IPS-15b (cell line): Measurements from ENCODE around the gene ATP6V0B.
A peak's percentile ranks its signal among the peaks of the same experiment; 100 is the strongest.

ENCODE experiments used
- H3K27me3 ChIP-seq: one replicate; pipeline ENCODE4 v1.6.1; 2013; ENCODE audit warnings: low read length; ENCODE audit not compliant: control insufficient read depth, insufficient read depth
- H3K36me3 ChIP-seq: one replicate; pipeline ENCODE4 v1.6.1; 2013; ENCODE audit warnings: low read length; ENCODE audit not compliant: control insufficient read depth, insufficient read depth
- H3K4me1 ChIP-seq: one replicate; pipeline ENCODE4 v1.6.1; 2013; ENCODE audit warnings: mild to moderate bottlenecking, low read length; ENCODE audit not compliant: control insufficient read depth, insufficient read depth
- H3K4me3 ChIP-seq: one replicate; pipeline ENCODE4 v1.5.1; 2013; ENCODE audit warnings: low read depth, low read length
- H3K9ac ChIP-seq: one replicate; pipeline ENCODE4 v1.6.1; 2013; ENCODE audit warnings: low read depth, mild to moderate bottlenecking, low read length
- H3K9me3 ChIP-seq: one replicate; pipeline ENCODE4 v1.6.1; 2013; ENCODE audit warnings: mild to moderate bottlenecking, low read length; ENCODE audit not compliant: control insufficient read depth, insufficient read depth

Gene ATP6V0B

GRCh38 chr1:43947874-43948437, 26.8 kb upstream of the ATP6V0B start:
- peak overlapping the region; percentile 60 for H3K9ac ChIP-seq

GRCh38 chr1:43949678-43950077, 25.1 kb upstream of the ATP6V0B start:
- Histone ChIP-seq H3K27me3 (no peaks in the 10 kb centered on the region), H3K9me3 (no peaks in the 10 kb centered on the region), H3K4me3 (no peak overlapping the region), H3K4me1 (peaks cover 4% of the 10 kb centered on the region), H3K36me3 (peaks cover 5% of the 10 kb centered on the region), H3K9ac (no peak overlapping the region)

More at GRCh38 chr1:43947874-43948437, 26.8 kb upstream of the ATP6V0B start:
- Histone ChIP-seq H3K36me3 (peaks cover 5% of the 10 kb centered on the region), H3K4me1 (peaks cover 5% of the 10 kb centered on the region), H3K27me3 (no peaks in the 10 kb centered on the region), H3K4me3 (peak overlapping the region; percentile 90), H3K9me3 (no peaks in the 10 kb centered on the region)

GRCh38 chr1:43951021-43951985, 23.5 kb upstream of the ATP6V0B start:
- no peaks in the 10 kb centered on the region for H3K27me3 ChIP-seq
- no peaks in the 10 kb centered on the region for H3K9me3 ChIP-seq
- peaks cover 4% of the 10 kb centered on the region for H3K4me1 ChIP-seq
- H3K36me3 ChIP-seq = peaks cover 5% of the 10 kb centered on the region
- no peak overlapping the region for H3K9ac ChIP-seq
- H3K4me3 ChIP-seq = no peak overlapping the region

- H3K27me3 ChIP-seq = no peaks in the 10 kb centered on the region
- no peak overlapping the region for H3K4me3 ChIP-seq
- H3K9ac ChIP-seq = no peak overlapping the region
- peaks cover under 1% of the 10 kb centered on the region for H3K4me1 ChIP-seq
- H3K36me3 ChIP-seq = peaks cover 14% of the 10 kb centered on the region
- H3K9me3 ChIP-seq = no peaks in the 10 kb centered on the region
Measured at GRCh38 chr1:43952731-43953346, 21.9 kb upstream of the ATP6V0B start.

- H3K4me3 ChIP-seq = no peak overlapping the region
- no peak overlapping the region for H3K9ac ChIP-seq
- H3K9me3 ChIP-seq = no peaks in the 10 kb centered on the region
- no peaks in the 10 kb centered on the region for H3K27me3 ChIP-seq
- H3K4me1 ChIP-seq = no peaks in the 10 kb centered on the region
- H3K36me3 ChIP-seq = peaks cover 17% of the 10 kb centered on the region
Measured at GRCh38 chr1:43953361-43953760, 21.4 kb upstream of the ATP6V0B start.

GRCh38 chr1:43954036-43954435, 20.7 kb upstream of the ATP6V0B start:
- Histone ChIP-seq H3K36me3 (peaks cover 17% of the 10 kb centered on the region), H3K9ac (no peak overlapping the region), H3K27me3 (no peaks in the 10 kb centered on the region), H3K4me1 (no peaks in the 10 kb centered on the region), H3K4me3 (no peak overlapping the region), H3K9me3 (no peaks in the 10 kb centered on the region)

GRCh38 chr1:43956234-43956633, 18.5 kb upstream of the ATP6V0B start:
- H3K4me3 ChIP-seq = no peak overlapping the region
- no peaks in the 10 kb centered on the region for H3K9me3 ChIP-seq
- H3K9ac ChIP-seq = no peak overlapping the region
- H3K27me3 ChIP-seq = no peaks in the 10 kb centered on the region
- H3K36me3 ChIP-seq = peaks cover 15% of the 10 kb centered on the region
- H3K4me1 ChIP-seq = no peaks in the 10 kb centered on the region

GRCh38 chr1:43957407-43958040, 17.2 kb upstream of the ATP6V0B start:
- no peaks in the 10 kb centered on the region for H3K27me3 ChIP-seq
- H3K4me3 ChIP-seq = no peak overlapping the region
- H3K9me3 ChIP-seq = no peaks in the 10 kb centered on the region
- no peak overlapping the region for H3K9ac ChIP-seq
- peaks cover 22% of the 10 kb centered on the region for H3K36me3 ChIP-seq
- H3K4me1 ChIP-seq = no peaks in the 10 kb centered on the region

GRCh38 chr1:43958351-43959255, 16.2 kb upstream of the ATP6V0B start:
- Histone ChIP-seq H3K36me3 (peaks cover 22% of the 10 kb centered on the region), H3K4me1 (no peaks in the 10 kb centered on the region), H3K9me3 (no peaks in the 10 kb centered on the region), H3K9ac (no peak overlapping the region), H3K27me3 (no peaks in the 10 kb centered on the region), H3K4me3 (no peak overlapping the region)

- Histone ChIP-seq H3K27me3 (no peaks in the 10 kb centered on the region), H3K36me3 (peaks cover 22% of the 10 kb centered on the region)
Measured at GRCh38 chr1:43960798-43961197, 14.0 kb upstream of the ATP6V0B start.

GRCh38 chr1:43961692-43962091, 13.1 kb upstream of the ATP6V0B start:
- H3K4me3 ChIP-seq = no peak overlapping the region
- no peaks in the 10 kb centered on the region for H3K4me1 ChIP-seq
- peaks cover 22% of the 10 kb centered on the region for H3K36me3 ChIP-seq
- no peaks in the 10 kb centered on the region for H3K9me3 ChIP-seq
- H3K27me3 ChIP-seq = no peaks in the 10 kb centered on the region
- H3K9ac ChIP-seq = no peak overlapping the region

More at GRCh38 chr1:43960798-43961197, 14.0 kb upstream of the ATP6V0B start:
- H3K9me3 ChIP-seq = no peaks in the 10 kb centered on the region
- no peaks in the 10 kb centered on the region for H3K4me1 ChIP-seq
- H3K4me3 ChIP-seq = no peak overlapping the region
- no peak overlapping the region for H3K9ac ChIP-seq
